HFF-Myc (cell line): ENCODE measurements around the gene HUS1B.

Experiments
- DNase-seq: peaks from one replicate; pipeline ENCODE4 v3.0.0-alpha.2; 2011; ENCODE audit warnings: low read depth; ENCODE audit errors: extremely low read depth
- H3K4me3 ChIP-seq: replicated peaks from 2 replicates; pipeline ENCODE4 v1.5.1; 2011; ENCODE audit warnings: low read depth, mild to moderate bottlenecking, control low read depth, low read length
- TF ChIP-seq, protein P1 (sequence below): IDR thresholded peaks from 2 replicates; pipeline ENCODE4 v1.5.1; 2012; ENCODE audit warnings: mild to moderate bottlenecking, low read depth, low read length, control low read depth; ENCODE audit errors: missing control alignments

Gene HUS1B

DNA sequence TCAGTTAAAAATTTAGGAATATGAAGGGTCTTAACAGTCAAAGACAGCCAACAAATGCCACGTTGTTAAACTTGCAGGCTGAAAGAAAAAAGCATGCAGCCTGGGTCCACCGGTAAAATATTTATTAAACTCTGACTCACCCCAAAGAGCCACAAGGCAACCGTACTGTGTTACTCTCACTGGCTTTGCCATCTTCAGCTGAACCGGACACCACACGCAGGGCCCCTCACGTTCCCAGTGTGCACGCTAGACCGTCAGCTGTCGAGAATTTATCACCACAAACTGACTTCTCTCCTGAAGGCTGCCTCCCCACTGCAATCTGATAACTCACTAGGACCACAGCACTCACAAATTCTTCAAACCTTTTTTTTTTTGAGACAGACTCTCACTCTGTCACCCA lies 30.7 kb downstream of the HUS1B start:
- TF ChIP-seq, protein P1, sequence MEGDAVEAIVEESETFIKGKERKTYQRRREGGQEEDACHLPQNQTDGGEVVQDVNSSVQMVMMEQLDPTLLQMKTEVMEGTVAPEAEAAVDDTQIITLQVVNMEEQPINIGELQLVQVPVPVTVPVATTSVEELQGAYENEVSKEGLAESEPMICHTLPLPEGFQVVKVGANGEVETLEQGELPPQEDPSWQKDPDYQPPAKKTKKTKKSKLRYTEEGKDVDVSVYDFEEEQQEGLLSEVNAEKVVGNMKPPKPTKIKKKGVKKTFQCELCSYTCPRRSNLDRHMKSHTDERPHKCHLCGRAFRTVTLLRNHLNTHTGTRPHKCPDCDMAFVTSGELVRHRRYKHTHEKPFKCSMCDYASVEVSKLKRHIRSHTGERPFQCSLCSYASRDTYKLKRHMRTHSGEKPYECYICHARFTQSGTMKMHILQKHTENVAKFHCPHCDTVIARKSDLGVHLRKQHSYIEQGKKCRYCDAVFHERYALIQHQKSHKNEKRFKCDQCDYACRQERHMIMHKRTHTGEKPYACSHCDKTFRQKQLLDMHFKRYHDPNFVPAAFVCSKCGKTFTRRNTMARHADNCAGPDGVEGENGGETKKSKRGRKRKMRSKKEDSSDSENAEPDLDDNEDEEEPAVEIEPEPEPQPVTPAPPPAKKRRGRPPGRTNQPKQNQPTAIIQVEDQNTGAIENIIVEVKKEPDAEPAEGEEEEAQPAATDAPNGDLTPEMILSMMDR: no peak
- no peak for DNase-seq
- H3K4me3 ChIP-seq: no peak overlapping the region

DNA sequence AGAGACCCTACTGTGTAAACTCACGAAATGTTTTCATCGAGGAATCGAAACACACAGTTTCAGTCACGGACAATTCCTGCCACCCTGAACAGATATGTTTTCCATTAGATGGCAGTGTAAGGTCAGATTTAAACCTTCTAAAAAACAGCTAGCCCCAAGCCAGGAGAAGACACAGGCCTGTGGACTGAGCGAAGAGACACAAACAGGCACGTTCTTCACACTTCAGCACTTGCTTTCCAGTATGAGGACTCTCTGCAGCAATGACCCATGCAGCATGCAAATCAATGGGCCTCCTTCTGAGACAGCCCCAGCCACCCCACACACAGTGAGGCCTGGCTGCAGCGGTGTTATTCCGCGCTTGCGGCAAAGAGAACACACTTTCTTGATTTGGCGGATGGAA lies 31.9 kb downstream of the HUS1B start:
- peak; percentile 7 for DNase-seq
- TF ChIP-seq, protein P1: peak; percentile 5
- H3K4me3 ChIP-seq: no peak overlapping the region

DNA sequence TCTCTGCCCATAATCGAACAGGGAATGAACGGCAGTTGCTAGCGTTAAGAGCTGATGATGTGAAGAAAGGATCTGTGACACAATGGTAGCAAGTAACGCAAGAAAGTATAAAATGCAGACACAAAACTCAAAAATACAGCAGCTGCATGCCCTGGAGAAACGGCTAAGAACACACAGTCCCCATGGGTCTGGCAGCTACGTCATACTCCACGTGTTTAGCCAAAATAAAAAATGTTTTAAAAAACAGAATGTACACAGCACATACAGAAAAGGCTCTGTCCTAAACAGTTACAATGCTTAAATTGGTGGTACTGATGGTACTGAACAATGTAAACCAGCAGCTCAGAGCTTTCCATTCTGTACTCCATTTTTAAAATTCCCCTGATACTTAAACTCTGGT lies 34.4 kb downstream of the HUS1B start:
- H3K4me3 ChIP-seq: no peak overlapping the region
- no peak for DNase-seq
- TF ChIP-seq, protein P1: no peak

DNA sequence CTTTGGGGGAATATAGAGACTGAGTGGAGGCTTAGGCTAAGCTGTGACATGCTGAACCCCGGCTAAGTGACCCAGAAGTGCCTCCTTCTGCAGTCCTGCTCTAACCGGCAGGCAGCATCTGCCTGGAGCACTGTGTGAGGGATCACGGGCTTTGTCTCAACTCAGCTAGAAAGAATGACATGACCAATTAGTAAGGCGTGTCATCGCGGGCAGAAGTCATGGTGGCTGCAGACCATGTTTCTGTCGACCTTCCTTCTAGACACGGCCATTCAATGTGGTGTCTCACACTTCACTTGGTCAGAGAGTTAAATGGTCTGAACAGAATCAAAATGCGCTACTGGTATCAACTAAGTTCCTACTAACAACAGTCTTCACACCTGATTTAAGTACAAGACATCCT lies 35.0 kb downstream of the HUS1B start:
- TF ChIP-seq, protein P1: no peak
- no peak for DNase-seq
- H3K4me3 ChIP-seq: no peak overlapping the region

DNA sequence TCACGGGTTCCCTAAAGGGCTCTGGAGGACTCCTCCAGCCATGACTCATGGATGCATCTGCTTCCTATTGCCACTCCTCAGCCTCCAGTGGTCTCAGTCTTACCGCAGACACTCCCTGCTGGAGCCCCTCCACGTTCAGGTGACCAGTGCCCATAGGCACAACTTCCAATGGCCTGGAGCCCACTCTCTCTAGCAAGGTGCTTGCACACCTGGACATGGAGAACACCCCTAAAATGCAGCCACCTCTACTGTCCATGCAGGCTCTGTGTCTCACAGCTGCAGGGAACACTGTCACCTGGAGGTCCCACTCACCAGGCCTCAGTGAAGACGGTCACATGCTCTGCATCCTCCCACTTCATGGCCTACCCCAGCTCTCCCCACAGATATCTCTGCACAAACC lies 36.0 kb downstream of the HUS1B start:
- TF ChIP-seq, protein P1: no peak
- no peak for DNase-seq
- H3K4me3 ChIP-seq: no peak overlapping the region

DNA sequence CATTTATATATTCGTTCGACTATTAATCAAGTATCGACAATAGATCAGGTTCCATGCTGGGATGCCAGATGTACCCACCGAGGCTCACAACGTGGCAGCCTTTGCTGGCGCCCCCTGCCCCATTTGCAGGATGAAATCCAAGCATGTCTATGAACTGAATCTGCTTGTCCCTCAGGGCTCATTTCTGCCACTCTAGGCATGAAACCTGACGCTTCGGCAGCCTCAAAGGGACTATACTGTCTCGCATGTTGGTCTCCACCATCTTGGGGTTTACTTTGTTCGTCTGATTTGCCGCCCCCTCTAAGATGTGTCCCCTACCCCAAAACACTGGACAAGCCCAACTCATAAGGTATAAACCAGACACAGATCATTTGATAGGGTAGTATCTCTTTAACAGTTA lies 36.7 kb downstream of the HUS1B start:
- DNase-seq: no peak
- TF ChIP-seq, protein P1: no peak
- no peak overlapping the region for H3K4me3 ChIP-seq

DNA sequence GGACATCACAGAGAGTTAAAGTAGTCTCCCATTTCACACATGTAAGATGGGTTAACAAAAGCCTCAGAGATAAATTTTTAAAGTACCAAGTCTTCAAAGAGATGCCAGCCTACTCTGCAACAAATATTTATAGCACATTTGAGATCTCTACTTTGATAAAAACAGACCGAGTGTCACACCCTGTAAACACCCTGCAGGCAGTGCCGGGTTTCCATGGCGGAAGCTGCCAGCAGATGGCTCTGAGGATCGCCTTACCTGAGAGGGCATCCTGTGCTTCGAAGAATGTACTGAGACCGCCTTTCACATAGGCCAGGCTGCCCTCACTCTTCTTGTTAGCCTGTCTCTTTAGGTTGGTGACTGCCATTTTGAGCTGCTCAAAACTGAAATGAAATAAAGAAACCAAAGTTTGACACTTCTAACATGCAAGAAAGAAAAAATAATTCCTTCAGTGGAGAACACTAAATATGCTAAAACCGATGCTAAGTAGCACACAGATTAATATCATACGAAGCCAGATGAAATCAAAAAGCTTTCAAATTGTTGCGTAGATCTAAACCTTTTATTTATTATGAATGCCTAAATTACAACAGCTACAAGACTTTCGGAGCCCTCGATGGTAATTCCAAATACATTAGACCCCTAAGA lies 39.3 kb downstream of the HUS1B start:
- H3K4me3 ChIP-seq: no peak overlapping the region
- TF ChIP-seq, protein P1: peak; percentile 11
- no peak for DNase-seq
